ENCODE data around the gene KATNIP. TPM values are rescaled to one million over a fixed set of nuclear protein-coding genes. Genes with fewer than 3 reads are reported as not detected.

KATNIP gene
- total RNA-seq, 1 donor from 2014 or later = 6.6 TPM

DNA sequence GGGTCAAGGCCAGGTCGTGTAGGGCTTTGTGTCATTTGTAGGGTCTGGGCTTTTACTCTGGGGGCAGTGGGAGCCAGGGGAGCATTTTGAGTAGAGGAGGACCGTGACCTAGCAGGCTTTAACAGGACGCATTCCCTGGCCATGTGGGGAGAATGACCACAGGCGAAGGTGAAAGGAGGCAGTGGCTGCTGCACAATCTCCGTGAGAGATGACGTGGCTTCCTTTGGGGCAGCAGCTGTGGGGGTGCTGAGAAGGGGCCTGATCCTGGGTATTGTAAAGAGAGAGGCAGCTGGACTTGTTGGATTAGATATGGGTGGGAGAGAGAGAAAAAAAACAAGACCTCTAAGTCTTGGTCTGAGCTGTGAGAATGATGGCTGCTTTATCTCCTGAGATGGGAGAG, 46.0 kb downstream of the KATNIP start:
- TF ChIP-seq, protein P1, sequence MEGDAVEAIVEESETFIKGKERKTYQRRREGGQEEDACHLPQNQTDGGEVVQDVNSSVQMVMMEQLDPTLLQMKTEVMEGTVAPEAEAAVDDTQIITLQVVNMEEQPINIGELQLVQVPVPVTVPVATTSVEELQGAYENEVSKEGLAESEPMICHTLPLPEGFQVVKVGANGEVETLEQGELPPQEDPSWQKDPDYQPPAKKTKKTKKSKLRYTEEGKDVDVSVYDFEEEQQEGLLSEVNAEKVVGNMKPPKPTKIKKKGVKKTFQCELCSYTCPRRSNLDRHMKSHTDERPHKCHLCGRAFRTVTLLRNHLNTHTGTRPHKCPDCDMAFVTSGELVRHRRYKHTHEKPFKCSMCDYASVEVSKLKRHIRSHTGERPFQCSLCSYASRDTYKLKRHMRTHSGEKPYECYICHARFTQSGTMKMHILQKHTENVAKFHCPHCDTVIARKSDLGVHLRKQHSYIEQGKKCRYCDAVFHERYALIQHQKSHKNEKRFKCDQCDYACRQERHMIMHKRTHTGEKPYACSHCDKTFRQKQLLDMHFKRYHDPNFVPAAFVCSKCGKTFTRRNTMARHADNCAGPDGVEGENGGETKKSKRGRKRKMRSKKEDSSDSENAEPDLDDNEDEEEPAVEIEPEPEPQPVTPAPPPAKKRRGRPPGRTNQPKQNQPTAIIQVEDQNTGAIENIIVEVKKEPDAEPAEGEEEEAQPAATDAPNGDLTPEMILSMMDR (IDR thresholded peaks at IDR 0.05) = no peak
- intact Hi-C loops (cut with DNase I) = no loop called here
- no peaks in the 10 kb centered on the region for H3K27me3 ChIP-seq

DNA sequence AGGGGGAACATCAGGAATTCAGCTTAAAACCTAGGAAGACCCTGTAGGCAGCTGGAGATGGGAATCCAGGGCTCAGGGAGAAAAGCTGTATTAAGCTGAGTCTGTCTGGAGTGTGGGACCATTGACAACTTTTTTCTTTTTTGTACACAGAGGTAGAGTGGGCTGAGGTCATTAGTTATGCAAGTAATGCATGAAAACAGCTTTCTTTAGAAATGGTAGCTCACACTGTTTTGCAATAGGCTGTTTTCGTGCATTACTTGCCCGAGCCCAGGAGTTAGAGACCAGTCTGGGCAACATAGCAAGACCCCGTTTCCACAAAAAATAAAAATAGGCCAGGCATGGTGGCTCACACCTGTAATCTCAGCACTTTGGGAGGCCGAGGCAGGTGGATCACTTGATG, 46.5 kb downstream of the KATNIP start:
- no peaks in the 10 kb centered on the region for H3K9me3 ChIP-seq
- DNase-seq (ENCODE audit: low spot score in 2 of 2) = no peak
- no peak overlapping the region for H3K4me3 ChIP-seq
- no peaks in the 10 kb centered on the region for H3K4me1 ChIP-seq
- H3K36me3 ChIP-seq = no peaks in the 10 kb centered on the region
- no peak overlapping the region for H3K27ac ChIP-seq
- no peaks in the 10 kb centered on the region for H3K27me3 ChIP-seq
- intact Hi-C loops (cut with DNase I) = no loop called here
- TF ChIP-seq, protein P1 (IDR thresholded peaks at IDR 0.05) = no peak

More for the DNA sequence above, 46.0 kb downstream of the KATNIP start:
- no peak overlapping the region for H3K4me3 ChIP-seq
- no peaks in the 10 kb centered on the region for H3K4me1 ChIP-seq
- DNase-seq (ENCODE audit: low spot score in 2 of 2) = no peak
- no peak overlapping the region for H3K27ac ChIP-seq
- no peaks in the 10 kb centered on the region for H3K36me3 ChIP-seq
- no peaks in the 10 kb centered on the region for H3K9me3 ChIP-seq

DNA sequence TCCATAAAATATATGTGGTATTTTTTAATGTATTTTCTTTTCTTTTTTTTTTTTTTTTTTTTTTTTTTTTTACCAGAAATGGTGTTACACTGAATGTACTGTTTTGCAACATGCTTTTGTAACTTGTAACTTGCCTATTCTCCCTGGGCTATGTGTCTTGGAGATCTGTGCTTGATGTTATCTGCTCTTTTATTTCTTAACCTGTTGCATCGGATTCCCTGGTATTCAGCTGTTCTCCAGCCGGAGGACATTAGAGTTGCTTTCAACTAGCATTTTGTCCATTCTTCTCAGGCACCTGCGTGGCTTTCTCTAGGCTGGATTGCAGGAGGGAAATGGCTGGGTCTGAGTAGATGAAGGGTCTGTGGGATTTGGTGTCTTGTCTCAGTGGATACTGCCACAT, 47.4 kb downstream of the KATNIP start:
- no peak for DNase-seq (ENCODE audit: low spot score in 2 of 2)
- H3K27me3 ChIP-seq = no peaks in the 10 kb centered on the region
- H3K9me3 ChIP-seq = no peaks in the 10 kb centered on the region
- H3K4me3 ChIP-seq = no peak overlapping the region
- no peaks in the 10 kb centered on the region for H3K4me1 ChIP-seq
- no peaks in the 10 kb centered on the region for H3K36me3 ChIP-seq
- TF ChIP-seq, protein P1 (IDR thresholded peaks at IDR 0.05) = no peak
- intact Hi-C loops (cut with DNase I) = no loop called here
- no peak overlapping the region for H3K27ac ChIP-seq

DNA sequence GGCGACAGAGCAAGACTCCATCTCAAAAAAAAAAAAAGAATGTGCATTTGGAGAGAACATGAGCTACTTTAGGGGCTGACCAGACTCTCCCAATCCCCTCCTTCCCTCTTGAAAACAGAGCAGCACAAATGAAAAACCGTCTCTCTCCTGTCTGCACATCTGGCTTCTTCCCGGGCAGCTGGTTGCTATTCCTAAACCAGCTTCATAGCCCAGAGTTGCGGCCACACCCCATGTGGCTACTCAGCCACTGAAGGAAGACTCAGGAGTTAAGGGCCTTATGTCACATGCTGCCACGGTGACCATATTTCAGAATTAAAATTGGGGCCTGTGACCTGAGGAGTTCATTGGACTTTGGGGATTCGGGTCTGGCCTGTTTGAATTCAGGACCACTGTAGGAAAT, 48.3 kb downstream of the KATNIP start:
- Histone ChIP-seq H3K4me3 (no peak overlapping the region), H3K27me3 (no peaks in the 10 kb centered on the region), H3K9me3 (no peaks in the 10 kb centered on the region), H3K4me1 (no peaks in the 10 kb centered on the region), H3K27ac (no peak overlapping the region), H3K36me3 (no peaks in the 10 kb centered on the region)
- TF ChIP-seq, protein P1 (IDR thresholded peaks at IDR 0.05) = no peak
- intact Hi-C loops (cut with DNase I) = no loop called here
- no peak for DNase-seq (ENCODE audit: low spot score in 2 of 2)

DNA sequence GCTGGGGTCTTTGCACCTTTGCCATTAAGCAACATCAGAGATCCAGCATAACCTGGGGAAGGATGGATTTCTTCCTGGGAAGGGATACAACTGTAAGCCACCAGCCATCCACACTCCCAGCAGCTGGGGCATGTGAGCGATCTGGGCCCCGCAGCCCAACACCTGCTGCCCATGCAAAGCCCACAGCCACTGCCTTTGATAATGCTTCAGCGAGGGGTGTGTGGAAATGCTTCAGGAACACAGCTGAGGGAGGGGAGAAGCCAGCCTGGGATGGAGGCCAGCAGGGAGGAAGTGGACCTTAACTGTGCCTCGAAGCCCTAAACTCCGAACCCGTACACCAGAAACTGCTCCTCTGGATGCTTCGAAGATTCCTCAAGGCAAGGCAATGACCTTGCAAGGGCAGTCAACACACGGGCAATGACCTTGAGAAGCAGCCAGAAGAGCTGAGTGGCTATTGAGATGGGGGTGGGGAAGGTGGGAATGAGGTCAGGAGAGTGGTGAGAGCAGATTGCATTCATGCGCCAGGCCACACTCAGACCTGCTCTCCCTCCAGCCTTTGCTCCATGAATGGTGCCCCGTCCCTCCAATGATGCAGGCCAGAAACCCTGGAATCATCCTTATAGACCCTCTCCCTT, 49.1 kb downstream of the KATNIP start:
- Histone ChIP-seq H3K27ac (no peak overlapping the region), H3K36me3 (no peaks in the 10 kb centered on the region), H3K4me3 (no peak overlapping the region), H3K9me3 (no peaks in the 10 kb centered on the region), H3K4me1 (no peaks in the 10 kb centered on the region), H3K27me3 (no peaks in the 10 kb centered on the region)
- no peak for DNase-seq (ENCODE audit: low spot score in 2 of 2)
- TF ChIP-seq, protein P1 (IDR thresholded peaks at IDR 0.05) = no peak
- intact Hi-C loops (cut with DNase I) = no loop called here

DNA sequence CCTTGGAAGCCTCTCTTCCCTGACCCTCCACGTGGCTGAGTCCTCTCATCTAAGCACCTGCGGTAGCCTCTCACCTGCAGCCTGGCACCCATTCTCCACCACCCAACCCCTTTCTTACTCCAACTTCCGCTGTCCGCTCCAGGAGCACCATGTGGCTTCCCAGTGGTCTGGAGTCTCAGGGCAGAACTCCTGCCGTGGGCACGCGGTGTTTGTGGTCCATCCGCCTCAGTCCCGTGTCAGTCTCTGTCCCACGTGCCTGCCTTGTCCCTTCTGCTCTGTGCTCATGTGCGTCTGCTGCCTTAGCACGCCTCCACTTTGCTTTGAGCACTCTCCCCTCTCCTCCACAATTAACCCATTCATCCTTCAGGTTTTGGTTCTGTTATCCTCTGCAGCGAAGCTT, 49.7 kb downstream of the KATNIP start:
- TF ChIP-seq, protein P1 (IDR thresholded peaks at IDR 0.05) = no peak
- no peak for DNase-seq (ENCODE audit: low spot score in 2 of 2)
- H3K36me3 ChIP-seq = no peaks in the 10 kb centered on the region
- H3K9me3 ChIP-seq = no peaks in the 10 kb centered on the region
- intact Hi-C loops (cut with DNase I) = no loop called here
- no peak overlapping the region for H3K4me3 ChIP-seq
- no peaks in the 10 kb centered on the region for H3K4me1 ChIP-seq
- H3K27me3 ChIP-seq = no peaks in the 10 kb centered on the region
- no peak overlapping the region for H3K27ac ChIP-seq

Data from ascending aorta (tissue), 2 donors.